ENCODE results near the gene GRIFIN. TPM values are rescaled to one million over a fixed set of nuclear protein-coding genes. Genes with fewer than 3 reads are reported as not detected.

The GRIFIN gene
- total and polyA plus RNA-seq, 9 of the 15 experiments (the other 6 are each of a cell fraction or from before 2014, with no cell fraction given) = not detected

GRCh38 chr7:2523941-2524807 lies 48.0 kb upstream of the GRIFIN start:
- in situ Hi-C loops (cut with MboI) (no loop called here), intact Hi-C loops (cut with micrococcal nuclease) (no loop called here)
- peak; percentile 52 for FAIRE-seq
- Histone ChIP-seq H3K4me2 (ENCODE audit: insufficient read depth, low read length) (no peak overlapping the region), H3K4me1 (replicated peaks in 1 of 2; ENCODE audit: control insufficient read depth in 2 of 2, insufficient read depth in 2 of 2, low read length in 2 of 2) (peaks cover 15 to 92% of the 10 kb centered on the region in 2 experiments), H2AFZ (ENCODE audit: low read depth, low read length) (no peak overlapping the region), H4K20me1 (replicated peaks; ENCODE audit: control insufficient read depth, insufficient read depth, low read length) (peaks cover 4% of the 10 kb centered on the region), H3K9me3 (replicated peaks; ENCODE audit: control insufficient read depth, insufficient read depth, low read depth, low read length) (no peaks in the 10 kb centered on the region), H3K27ac (ENCODE audit: extremely low read depth, low read depth, low read length) (no peak overlapping the region), H3K79me2 (ENCODE audit: control insufficient read depth, insufficient read depth, low read length) (no peaks in the 10 kb centered on the region), H3K27me3 (ENCODE audit: control insufficient read depth in 2 of 2, insufficient read depth in 2 of 2, low read length in 2 of 2) (peaks cover 0 to 14% of the 10 kb centered on the region in 2 experiments; a peak in 2 of 5 replicates), H3K4me3 (no peak overlapping the region), H3K9ac (ENCODE audit: insufficient read depth in 1 of 2, low read depth in 2 of 2, low read length in 2 of 2) (peak overlapping the region in 1 of 2 experiments; percentile 36; a peak in 2 of 4 replicates), H3K36me3 (ENCODE audit: control insufficient read depth, insufficient read depth, low read length) (no peaks in the 10 kb centered on the region), H3K9me1 (ENCODE audit: control insufficient read depth, insufficient read depth, low read length) (no peaks in the 10 kb centered on the region)
- POLR2A ChIA-PET = interaction anchor here (0.5 to 0.7 kb wide), 2 partner anchors 111 to 484 kb away, joined by 3 read pairs; no protein-coding TSS in a partner anchor
- peak; percentile 57 to 72 (median 62) for DNase-seq (ENCODE audit: extremely low read depth in 1 of 4, low spot score in 3 of 4)
- BruUV-seq (replicated peaks) = no TSS peak
- ATAC-seq = no peak
- CTCF ChIA-PET (ENCODE audit: low intra/inter-chr PET ratio) = no interaction called here
- 26% methylated on average over 37 of the region's 51 CpGs for WGBS (ENCODE audit: insufficient coverage, low coverage, missing lambda C conversion rate)
- TF ChIP-seq FOXA3 (CRISPR knock-in tag; conservative IDR thresholded peaks at IDR 0.05 in 1 of 2, IDR thresholded peaks at IDR 0.05 in 1 of 2) = peak in 1 of 2 experiments; percentile 92; a peak in 1 of 4 replicates
- no peak for TF ChIP-seq HDAC3 (IDR thresholded peaks at IDR 0.05; ENCODE audit: borderline replicate concordance, partially characterized antibody)
- 0 out of 2 replicates have a peak, but pooled peaks have one; percentile 24 for TF ChIP-seq JUN (IDR thresholded peaks at IDR 0.05; ENCODE audit: borderline replicate concordance, low read depth, low read length)
- no peak for TF ChIP-seq JUN (CRISPR knock-in tag; IDR thresholded peaks at IDR 0.05; ENCODE audit: borderline replicate concordance)
- TF ChIP-seq DPF2 (IDR thresholded peaks at IDR 0.05) = 0 out of 2 replicates have a peak, but pooled peaks have one; percentile 19
- peak; percentile 45; the same call in 1 of the 2 replicates for TF ChIP-seq EGR1 (conservative IDR thresholded peaks at IDR 0.05)
- no peak for TF ChIP-seq SAFB (IDR thresholded peaks at IDR 0.05; ENCODE audit: borderline replicate concordance, low read depth, low read length)
- no peak for TF ChIP-seq TRIM28 (IDR thresholded peaks at IDR 0.05)
- peak; percentile 74 for TF ChIP-seq JUND (IDR thresholded peaks at IDR 0.05; ENCODE audit: borderline replicate concordance, low read depth, low read length)
- peak; percentile 42; the same call in 1 of the 3 replicates for TF ChIP-seq JUND (tag; IDR thresholded peaks at IDR 0.05; ENCODE audit: borderline replicate concordance, low read depth, low read length)
- TF ChIP-seq SMARCE1 (IDR thresholded peaks at IDR 0.05) = 0 out of 2 replicates have a peak, but pooled peaks have one; percentile 21
- no peak for TF ChIP-seq ARID3B (CRISPR knock-in tag; IDR thresholded peaks at IDR 0.05; ENCODE audit: borderline replicate concordance)
- TF ChIP-seq XRCC4 (IDR thresholded peaks at IDR 0.05; ENCODE audit: extremely low read depth, insufficient read depth, insufficient read length) = no peak
- TF ChIP-seq ZNF76 (CRISPR knock-in tag; IDR thresholded peaks at IDR 0.05; ENCODE audit: borderline replicate concordance) = no peak
- peak; percentile 74 for TF ChIP-seq FOSL1 (tag; conservative IDR thresholded peaks at IDR 0.05)
- TF ChIP-seq MAX (CRISPR knock-in tag; IDR thresholded peaks at IDR 0.05) = peak; percentile 21; the same call in 1 of the 2 replicates
- peak; percentile 24; the same call in 1 of the 2 replicates for TF ChIP-seq USF1 (CRISPR knock-in tag; IDR thresholded peaks at IDR 0.05)
- peak; percentile 86 for TF ChIP-seq NFIC (IDR thresholded peaks at IDR 0.05)
- TF ChIP-seq HMGN3 (IDR thresholded peaks at IDR 0.05; ENCODE audit: borderline replicate concordance, extremely low read depth, insufficient read length, low read depth, low read length) = peak; percentile 15
